ENCODE results near the gene VILL.

DNA sequence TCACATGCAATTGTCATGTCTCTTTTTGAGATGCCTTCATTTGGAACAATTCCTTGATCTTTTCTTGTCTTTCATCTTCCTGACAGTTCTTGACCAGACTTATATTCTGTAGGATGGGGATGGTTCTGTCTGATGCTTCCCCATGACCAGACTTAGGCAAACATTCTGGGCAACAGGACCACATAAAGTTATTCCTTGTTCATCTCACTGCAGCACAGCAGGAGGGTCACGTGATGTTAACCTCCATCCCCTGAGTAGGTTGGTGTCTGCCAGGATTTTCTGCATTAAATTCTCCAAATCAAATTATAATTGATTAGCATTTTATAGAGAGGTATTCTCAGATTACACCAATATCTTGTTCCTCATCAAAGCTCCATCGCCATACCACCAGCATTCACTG is 56.2 kb downstream of the VILL start:
- TF ChIP-seq, protein P1, sequence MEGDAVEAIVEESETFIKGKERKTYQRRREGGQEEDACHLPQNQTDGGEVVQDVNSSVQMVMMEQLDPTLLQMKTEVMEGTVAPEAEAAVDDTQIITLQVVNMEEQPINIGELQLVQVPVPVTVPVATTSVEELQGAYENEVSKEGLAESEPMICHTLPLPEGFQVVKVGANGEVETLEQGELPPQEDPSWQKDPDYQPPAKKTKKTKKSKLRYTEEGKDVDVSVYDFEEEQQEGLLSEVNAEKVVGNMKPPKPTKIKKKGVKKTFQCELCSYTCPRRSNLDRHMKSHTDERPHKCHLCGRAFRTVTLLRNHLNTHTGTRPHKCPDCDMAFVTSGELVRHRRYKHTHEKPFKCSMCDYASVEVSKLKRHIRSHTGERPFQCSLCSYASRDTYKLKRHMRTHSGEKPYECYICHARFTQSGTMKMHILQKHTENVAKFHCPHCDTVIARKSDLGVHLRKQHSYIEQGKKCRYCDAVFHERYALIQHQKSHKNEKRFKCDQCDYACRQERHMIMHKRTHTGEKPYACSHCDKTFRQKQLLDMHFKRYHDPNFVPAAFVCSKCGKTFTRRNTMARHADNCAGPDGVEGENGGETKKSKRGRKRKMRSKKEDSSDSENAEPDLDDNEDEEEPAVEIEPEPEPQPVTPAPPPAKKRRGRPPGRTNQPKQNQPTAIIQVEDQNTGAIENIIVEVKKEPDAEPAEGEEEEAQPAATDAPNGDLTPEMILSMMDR (IDR thresholded peaks at IDR 0.05): no peak
- TF ChIP-seq POLR2A (IDR thresholded peaks at IDR 0.05): no peak

All from gastroesophageal sphincter (tissue), 3 donors.